GM23338 (cell line): ENCODE data around the gene CDKN1C.

Experiments
- CREB1 ChIP-seq: fragments of 250-450 bp; sonication (Bioruptor Pico); IDR thresholded peaks from 2 replicates; pipeline ENCODE4 v1.5.0; 2020; ENCODE audit warnings: low read depth, mild to moderate bottlenecking, moderate library complexity
- TF ChIP-seq, protein P1 (sequence below), 2 experiments: fragments of 200-600 bp in 1 of 2; sonication (generic) in 1 of 2; conservative IDR thresholded peaks; 2 replicates each; pipeline versions ENCODE4 v1.5.1 to v1.6.1; 2016 to 2017; ENCODE audit warnings: antibody characterized with exemption in 2 of 2, low read depth in 2 of 2, mild to moderate bottlenecking in 2 of 2, moderate library complexity in 1 of 2
- TF ChIP-seq, protein P2 (sequence below): IDR thresholded peaks from one replicate; pipeline ENCODE4 v1.6.1; 2018; ENCODE audit warnings: antibody characterized with exemption; ENCODE audit not compliant: unreplicated experiment

DNA sequence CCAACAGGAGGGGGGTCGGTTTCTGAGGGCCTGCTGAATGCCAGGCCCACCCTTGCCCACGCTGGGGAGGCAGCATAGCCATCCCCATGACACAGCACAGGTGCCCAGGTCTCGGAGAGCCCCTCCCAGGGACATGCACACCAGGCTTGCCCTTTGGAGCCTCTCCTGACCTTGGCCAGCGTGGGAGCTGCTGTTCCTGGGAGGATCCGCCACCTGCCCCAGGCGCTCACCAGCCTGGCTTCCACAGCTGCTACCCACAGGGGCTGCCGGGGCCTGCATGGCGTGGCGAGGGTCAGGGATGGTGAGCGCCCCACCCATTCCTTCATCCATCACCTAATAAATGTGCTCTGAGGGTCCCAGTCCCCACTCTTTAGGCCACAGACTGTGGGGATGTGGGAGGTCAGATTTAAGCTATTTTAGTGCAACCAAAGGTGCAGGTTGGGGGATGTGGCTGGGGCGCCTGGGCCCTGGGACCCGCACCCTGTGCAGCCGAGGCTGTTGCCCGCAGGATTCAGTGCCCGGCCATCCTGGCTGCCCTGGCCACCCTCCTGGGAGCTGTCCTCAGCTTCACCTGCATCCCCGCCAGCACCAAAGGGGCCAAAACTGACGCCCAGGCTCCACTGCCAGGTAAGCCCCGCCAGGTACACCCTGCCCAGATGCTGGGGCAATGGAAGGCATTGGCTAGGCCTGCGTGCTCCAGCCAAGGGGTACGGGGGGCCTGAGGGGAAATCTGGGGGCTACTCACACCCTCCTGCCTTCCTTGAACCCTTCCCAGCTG lies 30.7 kb upstream of the CDKN1C start:
- TF ChIP-seq, protein P1, sequence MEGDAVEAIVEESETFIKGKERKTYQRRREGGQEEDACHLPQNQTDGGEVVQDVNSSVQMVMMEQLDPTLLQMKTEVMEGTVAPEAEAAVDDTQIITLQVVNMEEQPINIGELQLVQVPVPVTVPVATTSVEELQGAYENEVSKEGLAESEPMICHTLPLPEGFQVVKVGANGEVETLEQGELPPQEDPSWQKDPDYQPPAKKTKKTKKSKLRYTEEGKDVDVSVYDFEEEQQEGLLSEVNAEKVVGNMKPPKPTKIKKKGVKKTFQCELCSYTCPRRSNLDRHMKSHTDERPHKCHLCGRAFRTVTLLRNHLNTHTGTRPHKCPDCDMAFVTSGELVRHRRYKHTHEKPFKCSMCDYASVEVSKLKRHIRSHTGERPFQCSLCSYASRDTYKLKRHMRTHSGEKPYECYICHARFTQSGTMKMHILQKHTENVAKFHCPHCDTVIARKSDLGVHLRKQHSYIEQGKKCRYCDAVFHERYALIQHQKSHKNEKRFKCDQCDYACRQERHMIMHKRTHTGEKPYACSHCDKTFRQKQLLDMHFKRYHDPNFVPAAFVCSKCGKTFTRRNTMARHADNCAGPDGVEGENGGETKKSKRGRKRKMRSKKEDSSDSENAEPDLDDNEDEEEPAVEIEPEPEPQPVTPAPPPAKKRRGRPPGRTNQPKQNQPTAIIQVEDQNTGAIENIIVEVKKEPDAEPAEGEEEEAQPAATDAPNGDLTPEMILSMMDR (conservative IDR thresholded peaks at IDR 0.05; ENCODE audit: low read depth in 2 of 2): no peak
- no peak for TF ChIP-seq CREB1 (CRISPR knock-in tag)
- TF ChIP-seq, protein P2, sequence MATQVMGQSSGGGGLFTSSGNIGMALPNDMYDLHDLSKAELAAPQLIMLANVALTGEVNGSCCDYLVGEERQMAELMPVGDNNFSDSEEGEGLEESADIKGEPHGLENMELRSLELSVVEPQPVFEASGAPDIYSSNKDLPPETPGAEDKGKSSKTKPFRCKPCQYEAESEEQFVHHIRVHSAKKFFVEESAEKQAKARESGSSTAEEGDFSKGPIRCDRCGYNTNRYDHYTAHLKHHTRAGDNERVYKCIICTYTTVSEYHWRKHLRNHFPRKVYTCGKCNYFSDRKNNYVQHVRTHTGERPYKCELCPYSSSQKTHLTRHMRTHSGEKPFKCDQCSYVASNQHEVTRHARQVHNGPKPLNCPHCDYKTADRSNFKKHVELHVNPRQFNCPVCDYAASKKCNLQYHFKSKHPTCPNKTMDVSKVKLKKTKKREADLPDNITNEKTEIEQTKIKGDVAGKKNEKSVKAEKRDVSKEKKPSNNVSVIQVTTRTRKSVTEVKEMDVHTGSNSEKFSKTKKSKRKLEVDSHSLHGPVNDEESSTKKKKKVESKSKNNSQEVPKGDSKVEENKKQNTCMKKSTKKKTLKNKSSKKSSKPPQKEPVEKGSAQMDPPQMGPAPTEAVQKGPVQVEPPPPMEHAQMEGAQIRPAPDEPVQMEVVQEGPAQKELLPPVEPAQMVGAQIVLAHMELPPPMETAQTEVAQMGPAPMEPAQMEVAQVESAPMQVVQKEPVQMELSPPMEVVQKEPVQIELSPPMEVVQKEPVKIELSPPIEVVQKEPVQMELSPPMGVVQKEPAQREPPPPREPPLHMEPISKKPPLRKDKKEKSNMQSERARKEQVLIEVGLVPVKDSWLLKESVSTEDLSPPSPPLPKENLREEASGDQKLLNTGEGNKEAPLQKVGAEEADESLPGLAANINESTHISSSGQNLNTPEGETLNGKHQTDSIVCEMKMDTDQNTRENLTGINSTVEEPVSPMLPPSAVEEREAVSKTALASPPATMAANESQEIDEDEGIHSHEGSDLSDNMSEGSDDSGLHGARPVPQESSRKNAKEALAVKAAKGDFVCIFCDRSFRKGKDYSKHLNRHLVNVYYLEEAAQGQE: no peak
